ENCODE data around the gene TLK1. TPM values are rescaled to one million over a fixed set of nuclear protein-coding genes. Genes with fewer than 3 reads are reported as not detected.

TLK1 gene
- total RNA-seq, 2 donors from 2014 or later, result 27.8 to 62.4 TPM

- Histone ChIP-seq H3K36me3 (peaks cover 26% of the 10 kb centered on the region), H3K4me1 (ENCODE audit: control insufficient read depth in 1 of 2, low read depth in 2 of 2) (peaks cover 0 to 13% of the 10 kb centered on the region in 2 donors), H3K27me3 (replicated peaks; ENCODE audit: insufficient read depth) (no peaks in the 10 kb centered on the region), H3K9me3 (no peaks in the 10 kb centered on the region), H3K27ac (no peak overlapping the region), H3K4me3 (no peak overlapping the region)
- no peak for ATAC-seq (ENCODE audit: insufficient number of reproducible peaks, low FRiP score, low read depth)
- TF ChIP-seq, protein P1, sequence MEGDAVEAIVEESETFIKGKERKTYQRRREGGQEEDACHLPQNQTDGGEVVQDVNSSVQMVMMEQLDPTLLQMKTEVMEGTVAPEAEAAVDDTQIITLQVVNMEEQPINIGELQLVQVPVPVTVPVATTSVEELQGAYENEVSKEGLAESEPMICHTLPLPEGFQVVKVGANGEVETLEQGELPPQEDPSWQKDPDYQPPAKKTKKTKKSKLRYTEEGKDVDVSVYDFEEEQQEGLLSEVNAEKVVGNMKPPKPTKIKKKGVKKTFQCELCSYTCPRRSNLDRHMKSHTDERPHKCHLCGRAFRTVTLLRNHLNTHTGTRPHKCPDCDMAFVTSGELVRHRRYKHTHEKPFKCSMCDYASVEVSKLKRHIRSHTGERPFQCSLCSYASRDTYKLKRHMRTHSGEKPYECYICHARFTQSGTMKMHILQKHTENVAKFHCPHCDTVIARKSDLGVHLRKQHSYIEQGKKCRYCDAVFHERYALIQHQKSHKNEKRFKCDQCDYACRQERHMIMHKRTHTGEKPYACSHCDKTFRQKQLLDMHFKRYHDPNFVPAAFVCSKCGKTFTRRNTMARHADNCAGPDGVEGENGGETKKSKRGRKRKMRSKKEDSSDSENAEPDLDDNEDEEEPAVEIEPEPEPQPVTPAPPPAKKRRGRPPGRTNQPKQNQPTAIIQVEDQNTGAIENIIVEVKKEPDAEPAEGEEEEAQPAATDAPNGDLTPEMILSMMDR (IDR thresholded peaks at IDR 0.05), result no peak
- no peak for DNase-seq (ENCODE audit: low spot score)
These were observed 191.7 kb downstream of the TLK1 start for GRCh38 chr2:170969030-170969429.

GRCh38 chr2:170968205-170969003 lies 192.3 kb downstream of the TLK1 start:
- no peaks in the 10 kb centered on the region for H3K27me3 ChIP-seq (replicated peaks; ENCODE audit: insufficient read depth)
- peaks cover 33% of the 10 kb centered on the region for H3K36me3 ChIP-seq
- H3K4me1 ChIP-seq (ENCODE audit: control insufficient read depth in 1 of 2, low read depth in 2 of 2), result peaks cover 0 to 13% of the 10 kb centered on the region in 2 donors
- ATAC-seq (ENCODE audit: insufficient number of reproducible peaks, low FRiP score, low read depth), result no peak
- no peak overlapping the region for H3K4me3 ChIP-seq
- H3K27ac ChIP-seq, result no peak overlapping the region
- TF ChIP-seq, protein P1 (IDR thresholded peaks at IDR 0.05), result no peak
- H3K9me3 ChIP-seq, result no peaks in the 10 kb centered on the region
- DNase-seq (ENCODE audit: low spot score), result no peak

GRCh38 chr2:170967553-170967952 lies 193.1 kb downstream of the TLK1 start:
- Histone ChIP-seq H3K9me3 (no peaks in the 10 kb centered on the region), H3K27me3 (replicated peaks; ENCODE audit: insufficient read depth) (no peaks in the 10 kb centered on the region), H3K4me1 (ENCODE audit: control insufficient read depth in 1 of 2, low read depth in 2 of 2) (peaks cover 0 to 7% of the 10 kb centered on the region in 2 donors), H3K4me3 (no peak overlapping the region), H3K36me3 (peaks cover 38% of the 10 kb centered on the region), H3K27ac (no peak overlapping the region)
- TF ChIP-seq, protein P1 (IDR thresholded peaks at IDR 0.05), result no peak
- DNase-seq (ENCODE audit: low spot score), result no peak
- no peak for ATAC-seq (ENCODE audit: insufficient number of reproducible peaks, low FRiP score, low read depth)

- TF ChIP-seq, protein P1 (IDR thresholded peaks at IDR 0.05), result no peak
- Histone ChIP-seq H3K27me3 (replicated peaks; ENCODE audit: insufficient read depth) (no peaks in the 10 kb centered on the region), H3K4me1 (ENCODE audit: control insufficient read depth in 1 of 2, low read depth in 2 of 2) (peaks cover 0 to 7% of the 10 kb centered on the region in 2 donors), H3K9me3 (no peaks in the 10 kb centered on the region), H3K27ac (no peak overlapping the region), H3K4me3 (no peak overlapping the region), H3K36me3 (peaks cover 44% of the 10 kb centered on the region)
- ATAC-seq (ENCODE audit: insufficient number of reproducible peaks, low FRiP score, low read depth) (no peak), DNase-seq (ENCODE audit: low spot score) (no peak)
These were observed 193.9 kb downstream of the TLK1 start for GRCh38 chr2:170966648-170967396.
